Trophoblast cell (in vitro differentiated cells and primary cell): ENCODE results near the gene CNGA2.

ENCODE experiments used
- DNase-seq, 2 donors: peaks; one replicate each; pipeline ENCODE4 v3.0.0-alpha.2; 2016
- H2AFZ ChIP-seq: 2 replicates; pipeline ENCODE4 v1.6.1; 2013; ENCODE audit warnings: low read length, moderate library complexity, mild to moderate bottlenecking; ENCODE audit not compliant: insufficient read depth, poor library complexity
- H2AK5ac ChIP-seq: 2 replicates; pipeline ENCODE4 v1.6.1; 2013; ENCODE audit warnings: mild to moderate bottlenecking, low read length
- H2BK120ac ChIP-seq: 2 replicates; pipeline ENCODE4 v1.6.1; 2013; ENCODE audit warnings: low read length, mild to moderate bottlenecking, moderate library complexity; ENCODE audit not compliant: insufficient read depth, poor library complexity
- H2BK12ac ChIP-seq: 2 replicates; pipeline ENCODE4 v1.6.1; 2013; ENCODE audit warnings: mild to moderate bottlenecking, low read length, moderate library complexity
- H2BK5ac ChIP-seq: 2 replicates; pipeline ENCODE4 v1.6.1; 2013; ENCODE audit warnings: low read length, low read depth, moderate library complexity, mild to moderate bottlenecking; ENCODE audit not compliant: poor library complexity
- H3K14ac ChIP-seq: 2 replicates; pipeline ENCODE4 v1.6.1; 2013; ENCODE audit warnings: mild to moderate bottlenecking, low read length
- H3K18ac ChIP-seq: 2 replicates; pipeline ENCODE4 v1.6.1; 2013; ENCODE audit warnings: mild to moderate bottlenecking, low read length
- H3K23ac ChIP-seq: 2 replicates; pipeline ENCODE4 v1.6.1; 2013; ENCODE audit warnings: low read length
- H3K27ac ChIP-seq: 2 replicates; pipeline ENCODE4 v1.5.1; 2013; ENCODE audit warnings: low read depth, mild to moderate bottlenecking, inconsistent platforms, low read length, moderate library complexity
- H3K27me3 ChIP-seq: 2 replicates; pipeline ENCODE4 v1.6.1; 2013; ENCODE audit warnings: inconsistent platforms, mild to moderate bottlenecking, low read length, moderate library complexity; ENCODE audit not compliant: insufficient read depth
- H3K36me3 ChIP-seq, 2 experiments: 1 replicate in 1 of 2; 2 replicates in 1 of 2; pipeline ENCODE4 v1.6.1; 2013; ENCODE audit warnings: low read length in 2 of 2, mild to moderate bottlenecking in 2 of 2, moderate library complexity in 1 of 2; ENCODE audit not compliant: insufficient read depth in 2 of 2, control insufficient read depth in 1 of 2
- H3K4ac ChIP-seq: 2 replicates; pipeline ENCODE4 v1.6.1; 2013; ENCODE audit warnings: low read depth, mild to moderate bottlenecking, low read length, moderate library complexity
- H3K4me1 ChIP-seq, 2 experiments: 1 replicate in 1 of 2; 2 replicates in 1 of 2; pipeline ENCODE4 v1.6.1; 2013; ENCODE audit warnings: low read length in 2 of 2, mild to moderate bottlenecking in 2 of 2, moderate library complexity in 1 of 2; ENCODE audit not compliant: insufficient read depth in 2 of 2, control insufficient read depth in 1 of 2
- H3K4me2 ChIP-seq: 2 replicates; pipeline ENCODE4 v1.6.1; 2013; ENCODE audit warnings: inconsistent platforms, mild to moderate bottlenecking, low read length, moderate library complexity
- H3K4me3 ChIP-seq: 2 replicates; pipeline ENCODE4 v1.5.1; 2013; ENCODE audit warnings: mild to moderate bottlenecking, low read depth, low read length, inconsistent platforms
- H3K79me1 ChIP-seq: one replicate; pipeline ENCODE4 v1.6.1; 2013; ENCODE audit warnings: low read length
- H3K79me2 ChIP-seq: 2 replicates; pipeline ENCODE4 v1.6.1; 2013; ENCODE audit warnings: low read length, mild to moderate bottlenecking; ENCODE audit not compliant: control insufficient read depth, insufficient read depth, poor library complexity
- H3K9ac ChIP-seq: 2 replicates; pipeline ENCODE4 v1.6.1; 2013; ENCODE audit warnings: mild to moderate bottlenecking, low read length
- H3K9me3 ChIP-seq: 2 replicates; pipeline ENCODE4 v1.6.1; 2013; ENCODE audit warnings: low read depth, mild to moderate bottlenecking, control low read depth, inconsistent platforms, low read length; ENCODE audit not compliant: insufficient read depth
- H4K12ac ChIP-seq: 2 replicates; pipeline ENCODE4 v1.6.1; 2013; ENCODE audit warnings: low read depth, mild to moderate bottlenecking, low read length, moderate library complexity
- H4K8ac ChIP-seq: 2 replicates; pipeline ENCODE4 v1.6.1; 2013; ENCODE audit warnings: low read depth, mild to moderate bottlenecking, low read length, moderate library complexity
- H4K91ac ChIP-seq: one replicate; pipeline ENCODE4 v1.6.1; 2013; ENCODE audit warnings: low read depth, mild to moderate bottlenecking, low read length, moderate library complexity
- WGBS: extraction: QIAGEN DNeasy Blood & Tissue Kit; methylation state at CpG from one replicate; pipeline ENCODE4 v1.1.7; 2013; ENCODE audit warnings: missing lambda C conversion rate; ENCODE audit not compliant: insufficient read length, insufficient coverage; ENCODE audit errors: extremely low coverage; 5-methylcytosine and 5-hydroxymethylcytosine counted together

CNGA2 gene

DNA sequence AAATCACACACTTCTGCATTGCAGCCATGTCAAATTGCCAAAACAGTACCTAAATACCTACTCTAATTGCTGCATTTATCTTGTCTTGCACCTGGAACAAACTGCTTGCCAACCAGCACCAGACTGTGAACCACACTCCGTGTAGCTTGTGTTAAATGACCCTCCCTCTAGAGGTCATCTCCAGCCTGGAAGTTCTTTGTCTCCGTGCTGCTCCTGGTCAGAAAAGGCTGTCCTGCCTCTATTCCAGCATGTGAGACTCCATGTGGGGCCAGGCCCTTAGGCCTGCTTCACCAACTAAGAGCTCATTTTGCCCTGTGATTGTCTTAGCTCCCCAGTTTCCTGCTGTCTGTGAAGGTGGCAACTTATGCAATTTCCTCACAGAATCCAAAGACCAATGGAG lies 28.3 kb downstream of the CNGA2 start:
- DNase-seq = no peak
- Histone ChIP-seq H3K4me1 (no peaks in the 10 kb centered on the region), H2AK5ac (no peak overlapping the region), H3K14ac (no peak overlapping the region), H3K36me3 (no peaks in the 10 kb centered on the region), H4K91ac (no peak overlapping the region), H2AFZ (no peak overlapping the region), H2BK12ac (no peak overlapping the region), H4K12ac (no peak overlapping the region), H3K79me1 (no peaks in the 10 kb centered on the region), H4K8ac (no peak overlapping the region), H3K23ac (no peak overlapping the region), H3K9ac (no peak overlapping the region), H3K4ac (no peak overlapping the region), H3K4me3 (no peak overlapping the region), H3K79me2 (no peaks in the 10 kb centered on the region), H3K18ac (no peak overlapping the region), H3K9me3 (no peaks in the 10 kb centered on the region), H2BK5ac (no peak overlapping the region), H2BK120ac (no peak overlapping the region), H3K4me2 (no peak overlapping the region), H3K27me3 (no peaks in the 10 kb centered on the region), H3K27ac (no peak overlapping the region)
- no CpG with 5 or more reads among the region's 2 CpGs for WGBS

GRCh38 chrX:151763711-151764110 lies 29.2 kb downstream of the CNGA2 start:
- H3K18ac ChIP-seq = no peak overlapping the region
- H3K4me2 ChIP-seq = no peak overlapping the region
- no peaks in the 10 kb centered on the region for H3K9me3 ChIP-seq
- H3K4ac ChIP-seq = no peak overlapping the region
- no peak overlapping the region for H4K12ac ChIP-seq
- no peak overlapping the region for H2BK5ac ChIP-seq
- H3K27ac ChIP-seq = no peak overlapping the region
- no peak overlapping the region for H4K8ac ChIP-seq
- H2BK120ac ChIP-seq = no peak overlapping the region
- H4K91ac ChIP-seq = no peak overlapping the region
- no peak overlapping the region for H3K14ac ChIP-seq
- no peak overlapping the region for H3K4me3 ChIP-seq
- H2BK12ac ChIP-seq = no peak overlapping the region
- no peaks in the 10 kb centered on the region for H3K27me3 ChIP-seq
- H3K36me3 ChIP-seq = no peaks in the 10 kb centered on the region
- no peak overlapping the region for H2AK5ac ChIP-seq
- H3K4me1 ChIP-seq = no peaks in the 10 kb centered on the region
- no peak for DNase-seq
- no peak overlapping the region for H2AFZ ChIP-seq
- no peak overlapping the region for H3K23ac ChIP-seq
- no peaks in the 10 kb centered on the region for H3K79me2 ChIP-seq
- no peak overlapping the region for H3K9ac ChIP-seq
- WGBS = no CpG with 5 or more reads among the region's 8 CpGs
- H3K79me1 ChIP-seq = no peaks in the 10 kb centered on the region

DNA sequence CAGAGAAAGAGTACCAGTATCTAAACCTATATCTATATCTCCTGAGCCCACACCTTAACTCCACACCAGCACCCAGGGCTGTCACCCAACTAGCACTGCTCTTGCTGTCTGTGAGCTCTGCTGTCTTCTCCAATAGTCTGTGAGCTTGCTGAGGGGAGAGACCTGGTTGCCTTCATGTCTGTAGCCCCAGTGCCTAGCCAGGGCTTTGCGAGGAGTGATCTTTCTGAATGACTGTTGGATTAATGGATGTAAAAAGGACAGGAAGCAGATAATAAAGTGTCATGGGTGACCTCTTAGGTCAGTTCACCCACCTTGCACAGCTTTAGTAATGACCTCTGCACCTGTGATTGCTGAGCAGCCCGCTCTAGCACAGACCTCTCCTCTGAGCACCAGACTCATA lies 30.5 kb downstream of the CNGA2 start:
- H3K9me3 ChIP-seq = no peaks in the 10 kb centered on the region
- no peaks in the 10 kb centered on the region for H3K4me1 ChIP-seq
- no peaks in the 10 kb centered on the region for H3K36me3 ChIP-seq
- H3K4me2 ChIP-seq = no peak overlapping the region
- no peak overlapping the region for H2AK5ac ChIP-seq
- no peaks in the 10 kb centered on the region for H3K79me2 ChIP-seq
- H2BK12ac ChIP-seq = no peak overlapping the region
- no peak for DNase-seq
- no peak overlapping the region for H2BK120ac ChIP-seq
- no peak overlapping the region for H4K8ac ChIP-seq
- H3K23ac ChIP-seq = no peak overlapping the region
- WGBS = no CpG with 5 or more reads among the region's 2 CpGs
- H3K79me1 ChIP-seq = no peaks in the 10 kb centered on the region
- no peak overlapping the region for H3K18ac ChIP-seq
- H3K4me3 ChIP-seq = no peak overlapping the region
- H2AFZ ChIP-seq = no peak overlapping the region
- no peak overlapping the region for H3K9ac ChIP-seq
- H3K4ac ChIP-seq = no peak overlapping the region
- no peaks in the 10 kb centered on the region for H3K27me3 ChIP-seq
- H4K12ac ChIP-seq = no peak overlapping the region
- H4K91ac ChIP-seq = no peak overlapping the region
- H3K27ac ChIP-seq = no peak overlapping the region
- no peak overlapping the region for H2BK5ac ChIP-seq
- H3K14ac ChIP-seq = no peak overlapping the region

DNA sequence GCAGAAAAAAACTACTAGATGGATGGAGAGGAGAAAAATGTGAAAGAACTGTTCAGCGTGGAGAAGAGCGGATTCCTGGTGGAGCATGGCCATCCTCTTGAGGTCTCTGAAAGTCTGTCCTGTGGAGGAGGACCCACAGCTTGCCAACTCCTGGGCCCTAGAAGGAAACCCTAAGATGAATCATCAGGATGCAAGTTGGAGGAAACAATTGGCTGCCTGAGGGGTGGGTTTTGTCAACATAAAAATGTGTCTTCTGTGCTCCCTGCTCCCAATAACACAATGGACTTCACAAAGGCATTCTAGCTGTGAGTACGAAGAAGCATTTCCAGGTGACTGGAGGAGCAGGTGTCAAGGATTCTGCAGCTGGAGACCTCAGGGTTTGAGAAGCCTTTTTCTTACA lies 37.2 kb downstream of the CNGA2 start:
- H4K91ac ChIP-seq = no peak overlapping the region
- no peak overlapping the region for H2BK12ac ChIP-seq
- no peak overlapping the region for H2AK5ac ChIP-seq
- H3K79me2 ChIP-seq = no peaks in the 10 kb centered on the region
- H3K9me3 ChIP-seq = no peaks in the 10 kb centered on the region
- H2BK120ac ChIP-seq = no peak overlapping the region
- no peaks in the 10 kb centered on the region for H3K79me1 ChIP-seq
- no peaks in the 10 kb centered on the region for H3K4me1 ChIP-seq
- H3K27ac ChIP-seq = no peak overlapping the region
- no peak overlapping the region for H4K8ac ChIP-seq
- WGBS = no CpG with 5 or more reads among the region's 3 CpGs
- DNase-seq = no peak
- no peak overlapping the region for H3K4me3 ChIP-seq
- H3K4ac ChIP-seq = no peak overlapping the region
- no peak overlapping the region for H4K12ac ChIP-seq
- no peak overlapping the region for H3K18ac ChIP-seq
- H3K27me3 ChIP-seq = no peaks in the 10 kb centered on the region
- no peak overlapping the region for H2BK5ac ChIP-seq
- no peak overlapping the region for H2AFZ ChIP-seq
- H3K9ac ChIP-seq = no peak overlapping the region
- no peaks in the 10 kb centered on the region for H3K36me3 ChIP-seq
- no peak overlapping the region for H3K14ac ChIP-seq
- H3K4me2 ChIP-seq = no peak overlapping the region
- H3K23ac ChIP-seq = no peak overlapping the region
